ENCODE measurements around the gene ZNF22.

ZNF22 gene

GRCh38 chr10:44965104-44965503 lies 35.6 kb upstream of the ZNF22 start:
- DNase-seq (ENCODE audit: low read depth, low spot score) = no peak

GRCh38 chr10:44965651-44966097 lies 35.0 kb upstream of the ZNF22 start:
- no peak for DNase-seq (ENCODE audit: low read depth, low spot score)

- no peak for DNase-seq (ENCODE audit: low read depth, low spot score)
Observed at GRCh38 chr10:44966129-44966815, 34.5 kb upstream of the ZNF22 start.

GRCh38 chr10:44966816-44967509 lies 33.8 kb upstream of the ZNF22 start:
- DNase-seq (ENCODE audit: low read depth, low spot score) = no peak

GRCh38 chr10:44967616-44968015 lies 33.1 kb upstream of the ZNF22 start:
- DNase-seq (ENCODE audit: low read depth, low spot score) = no peak

- DNase-seq (ENCODE audit: low read depth, low spot score) = no peak
Observed at GRCh38 chr10:44968091-44968490, 32.6 kb upstream of the ZNF22 start.

- DNase-seq (ENCODE audit: low read depth, low spot score) = no peak
Observed at GRCh38 chr10:44968500-44969400, 32.0 kb upstream of the ZNF22 start.

GRCh38 chr10:44969854-44970253 lies 30.9 kb upstream of the ZNF22 start:
- DNase-seq (ENCODE audit: low read depth, low spot score) = no peak

GRCh38 chr10:44970812-44971395 lies 29.8 kb upstream of the ZNF22 start:
- DNase-seq (ENCODE audit: low read depth, low spot score) = no peak

GRCh38 chr10:44971434-44971833 lies 29.3 kb upstream of the ZNF22 start:
- no peak for DNase-seq (ENCODE audit: low read depth, low spot score)

GRCh38 chr10:44971935-44972757 lies 28.6 kb upstream of the ZNF22 start:
- DNase-seq (ENCODE audit: low read depth, low spot score) = no peak

GRCh38 chr10:44972874-44973306 lies 27.8 kb upstream of the ZNF22 start:
- DNase-seq (ENCODE audit: low read depth, low spot score) = no peak

GRCh38 chr10:44973323-44974081 lies 27.2 kb upstream of the ZNF22 start:
- DNase-seq (ENCODE audit: low read depth, low spot score) = no peak

GRCh38 chr10:44974082-44974627 lies 26.6 kb upstream of the ZNF22 start:
- DNase-seq (ENCODE audit: low read depth, low spot score) = no peak

- peak; percentile 40 for DNase-seq (ENCODE audit: low read depth, low spot score)
Observed at GRCh38 chr10:44974628-44975430, 25.9 kb upstream of the ZNF22 start.

GRCh38 chr10:44975431-44976331 lies 25.0 kb upstream of the ZNF22 start:
- DNase-seq (ENCODE audit: low read depth, low spot score) = no peak

GRCh38 chr10:44976352-44977198 lies 24.1 kb upstream of the ZNF22 start:
- DNase-seq (ENCODE audit: low read depth, low spot score) = no peak
